Upper lobe of left lung (tissue), 6 donors: ENCODE results near the gene PAX2. TPM values are rescaled to one million over a fixed set of nuclear protein-coding genes. Genes with fewer than 3 reads are reported as not detected.

ENCODE experiments used
- ATAC-seq, 2 donors: fragments of 200-7000 bp; cut with Tn5 transposase; one replicate each; pipeline ENCODE4 v1.9.1; 2022; ENCODE audit warnings: mild to moderate bottlenecking in 2 of 2, moderate library complexity in 2 of 2; ENCODE audit not compliant: low FRiP score in 2 of 2
- DNase-seq, 2 donors: peaks; one replicate each; pipeline ENCODE4 v3.0.0-alpha.2; 2019 to 2020
- H3K27ac ChIP-seq, 4 donors: fragments of 200-600 bp; sonication (generic); one replicate each; pipeline ENCODE4 v1.5.1; 2016 to 2019
- H3K27me3 ChIP-seq, 4 donors: fragments of 200-600 bp; sonication (generic); one replicate each; pipeline ENCODE4 v1.5.1; 2017 to 2019
- H3K36me3 ChIP-seq, 4 donors: fragments of 200-600 bp; sonication (generic); one replicate each; pipeline ENCODE4 v1.5.1; 2016 to 2019
- H3K4me1 ChIP-seq, 4 donors: fragments of 200-600 bp; sonication (generic); one replicate each; pipeline ENCODE4 v1.5.1; 2018 to 2019
- H3K4me3 ChIP-seq, 4 donors: fragments of 200-600 bp; sonication (generic); one replicate each; pipeline ENCODE4 v1.5.1; 2017 to 2019; ENCODE audit warnings: mild to moderate bottlenecking in 2 of 4, moderate library complexity in 1 of 4
- H3K9me3 ChIP-seq, 4 donors: fragments of 200-600 bp; sonication (generic); one replicate each; pipeline ENCODE4 v1.5.1; 2018 to 2019
- EP300 ChIP-seq, 4 donors: sonication (generic); formaldehyde crosslinking; IDR thresholded peaks; one replicate each; pipeline ENCODE4 v1.5.1; 2017; ENCODE audit warnings: antibody characterized with exemption in 4 of 4, control low read depth in 2 of 4
- POLR2A ChIP-seq, 4 donors: fragments of 450-650 bp; IDR thresholded peaks; one replicate each; pipeline ENCODE4 v1.5.1; 2016 to 2017; ENCODE audit warnings: antibody characterized with exemption in 4 of 4, mild to moderate bottlenecking in 2 of 4
- POLR2AphosphoS5 ChIP-seq, 2 donors: sonication (generic); formaldehyde crosslinking; IDR thresholded peaks; one replicate each; pipeline ENCODE4 v1.5.1; 2017; ENCODE audit warnings: antibody characterized with exemption in 2 of 2
- WGBS, 2 donors: methylation state at CpG; one replicate each; pipeline ENCODE4 v1.1.5; 2017 to 2018; 5-methylcytosine and 5-hydroxymethylcytosine counted together
- total RNA-seq, 6 donors: library from RNA; depleted of rRNA in 4 of 6; stranded (reverse); fragments of >200 nt in 4 of 6; gene quantifications; one replicate each; pipeline versions ENCODE4 v1.1.0 to v1.2.1, GENCODE V29; 2016 to 2021
- TF ChIP-seq, protein P1 (sequence below), 6 experiments: fragments of 450-650 bp in 4 of 6; fragments of 200-600 bp in 2 of 6; sonication (generic) in 2 of 6; IDR thresholded peaks; one replicate each; pipeline ENCODE4 v1.5.1; 2016 to 2019; ENCODE audit warnings: antibody characterized with exemption in 6 of 6
- donor health status: DM: no; HTN: no; CAD: no; lungs with moderate emphysema.
- donor health status: DM: no; HTN: yes; CAD: no; lungs with severe emphysema.

PAX2 gene
- total RNA-seq, 6 donors from 2014 or later, result 0.07 TPM; not detected in 5

GRCh38 chr10:100799881-100800280 lies 54.5 kb downstream of the PAX2 start:
- 88 to 90% methylated on average over 7 of the region's 7 CpGs for WGBS, 2 donors

DNA sequence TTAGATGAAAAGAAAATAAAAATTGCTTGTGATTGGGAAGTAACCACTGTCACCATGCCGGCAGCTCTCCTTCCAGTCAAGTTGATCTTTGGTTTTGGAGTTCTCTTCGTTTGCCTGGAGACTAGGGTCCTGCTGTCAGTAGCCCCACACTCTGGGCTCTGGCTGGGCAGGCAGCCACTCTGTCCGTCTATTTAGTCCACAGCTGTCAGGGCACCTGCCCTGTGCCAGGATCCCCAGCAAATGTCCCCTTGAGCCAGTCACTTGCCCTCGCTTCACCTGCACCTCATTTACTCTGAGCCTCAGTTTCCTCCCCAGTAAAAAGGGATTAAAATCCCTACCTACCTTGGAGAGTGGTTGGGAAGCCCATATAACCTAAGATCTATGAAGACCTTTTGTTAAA lies 55.5 kb downstream of the PAX2 start:
- no peaks in the 10 kb centered on the region for H3K36me3 ChIP-seq
- no peak overlapping the region for H3K27ac ChIP-seq
- H3K4me3 ChIP-seq, result no peak overlapping the region
- no peak for DNase-seq
- WGBS, 2 donors, result 65 to 72% methylated on average over 4 of the region's 4 CpGs
- no peaks in the 10 kb centered on the region for H3K27me3 ChIP-seq
- no peak for ATAC-seq
- no peak for TF ChIP-seq POLR2AphosphoS5 (IDR thresholded peaks at IDR 0.05)
- H3K4me1 ChIP-seq, result no peaks in the 10 kb centered on the region
- no peaks in the 10 kb centered on the region for H3K9me3 ChIP-seq

More at GRCh38 chr10:100799881-100800280, 54.5 kb downstream of the PAX2 start:
- TF ChIP-seq, protein P1, sequence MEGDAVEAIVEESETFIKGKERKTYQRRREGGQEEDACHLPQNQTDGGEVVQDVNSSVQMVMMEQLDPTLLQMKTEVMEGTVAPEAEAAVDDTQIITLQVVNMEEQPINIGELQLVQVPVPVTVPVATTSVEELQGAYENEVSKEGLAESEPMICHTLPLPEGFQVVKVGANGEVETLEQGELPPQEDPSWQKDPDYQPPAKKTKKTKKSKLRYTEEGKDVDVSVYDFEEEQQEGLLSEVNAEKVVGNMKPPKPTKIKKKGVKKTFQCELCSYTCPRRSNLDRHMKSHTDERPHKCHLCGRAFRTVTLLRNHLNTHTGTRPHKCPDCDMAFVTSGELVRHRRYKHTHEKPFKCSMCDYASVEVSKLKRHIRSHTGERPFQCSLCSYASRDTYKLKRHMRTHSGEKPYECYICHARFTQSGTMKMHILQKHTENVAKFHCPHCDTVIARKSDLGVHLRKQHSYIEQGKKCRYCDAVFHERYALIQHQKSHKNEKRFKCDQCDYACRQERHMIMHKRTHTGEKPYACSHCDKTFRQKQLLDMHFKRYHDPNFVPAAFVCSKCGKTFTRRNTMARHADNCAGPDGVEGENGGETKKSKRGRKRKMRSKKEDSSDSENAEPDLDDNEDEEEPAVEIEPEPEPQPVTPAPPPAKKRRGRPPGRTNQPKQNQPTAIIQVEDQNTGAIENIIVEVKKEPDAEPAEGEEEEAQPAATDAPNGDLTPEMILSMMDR (IDR thresholded peaks at IDR 0.05), result no peak
- TF ChIP-seq POLR2AphosphoS5 (IDR thresholded peaks at IDR 0.05) (no peak), POLR2A (IDR thresholded peaks at IDR 0.05) (no peak), EP300 (IDR thresholded peaks at IDR 0.05) (no peak)
- Histone ChIP-seq H3K4me3 (no peak overlapping the region), H3K36me3 (no peaks in the 10 kb centered on the region), H3K27ac (no peak overlapping the region), H3K4me1 (no peaks in the 10 kb centered on the region), H3K27me3 (no peaks in the 10 kb centered on the region), H3K9me3 (no peaks in the 10 kb centered on the region)
- ATAC-seq (no peak), DNase-seq (no peak)

GRCh38 chr10:100802196-100802595 lies 56.8 kb downstream of the PAX2 start:
- Histone ChIP-seq H3K4me3 (no peak overlapping the region), H3K9me3 (no peaks in the 10 kb centered on the region), H3K27me3 (no peaks in the 10 kb centered on the region), H3K4me1 (no peaks in the 10 kb centered on the region), H3K36me3 (no peaks in the 10 kb centered on the region), H3K27ac (no peak overlapping the region)
- TF ChIP-seq POLR2A (IDR thresholded peaks at IDR 0.05), result no peak
- ATAC-seq (no peak), DNase-seq (no peak)
- WGBS, 2 donors, result 45 to 55% methylated on average over 2 of the region's 2 CpGs

DNA sequence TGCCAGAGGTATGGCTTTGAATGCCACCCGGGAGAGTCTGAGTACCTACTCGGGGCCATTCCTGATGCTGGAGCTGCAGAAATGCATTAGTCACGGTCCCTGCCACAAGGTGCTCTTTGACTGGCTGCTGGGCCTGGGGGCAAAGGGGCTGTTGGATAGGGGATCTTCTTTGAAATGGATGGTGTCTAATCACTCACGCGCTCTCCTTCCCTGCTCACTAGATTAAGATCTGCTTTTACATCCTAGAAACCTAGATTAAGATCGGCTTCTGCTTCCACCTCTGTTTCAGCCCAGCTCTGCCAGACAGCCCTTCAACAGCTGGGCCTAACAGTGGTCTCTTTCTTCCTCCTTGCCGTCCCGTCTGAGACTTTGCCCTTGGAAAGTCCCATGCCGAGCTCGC lies 57.2 kb downstream of the PAX2 start:
- DNase-seq, result no peak

GRCh38 chr10:100803492-100803891 lies 58.1 kb downstream of the PAX2 start:
- Histone ChIP-seq H3K9me3 (no peaks in the 10 kb centered on the region), H3K4me3 (no peak overlapping the region), H3K27me3 (peaks cover 0 to 6% (median 0%) of the 10 kb centered on the region in 4 donors), H3K27ac (no peak overlapping the region), H3K4me1 (no peaks in the 10 kb centered on the region), H3K36me3 (no peaks in the 10 kb centered on the region)
- ATAC-seq, result no peak
- no peak for TF ChIP-seq POLR2A (IDR thresholded peaks at IDR 0.05)
- TF ChIP-seq POLR2AphosphoS5 (IDR thresholded peaks at IDR 0.05), result no peak
- TF ChIP-seq, protein P1 (IDR thresholded peaks at IDR 0.05), result no peak
- TF ChIP-seq EP300 (IDR thresholded peaks at IDR 0.05), result no peak
- DNase-seq, result no peak
- WGBS, 2 donors, result 22 to 29% methylated on average over 6 of the region's 6 CpGs

More for the DNA sequence above, 57.2 kb downstream of the PAX2 start:
- no peaks in the 10 kb centered on the region for H3K9me3 ChIP-seq
- no peaks in the 10 kb centered on the region for H3K36me3 ChIP-seq
- no peaks in the 10 kb centered on the region for H3K4me1 ChIP-seq
- H3K27ac ChIP-seq, result no peak overlapping the region
- no peak for ATAC-seq
- peaks cover 0 to 3% (median 0%) of the 10 kb centered on the region in 4 donors for H3K27me3 ChIP-seq
- 42 to 50% methylated on average over 7 to 10 of the region's 10 CpGs for WGBS, 2 donors
- TF ChIP-seq, protein P1 (IDR thresholded peaks at IDR 0.05), result no peak
- TF ChIP-seq POLR2A (IDR thresholded peaks at IDR 0.05), result no peak
- no peak for TF ChIP-seq EP300 (IDR thresholded peaks at IDR 0.05)
- no peak for TF ChIP-seq POLR2AphosphoS5 (IDR thresholded peaks at IDR 0.05)
- no peak overlapping the region for H3K4me3 ChIP-seq

DNA sequence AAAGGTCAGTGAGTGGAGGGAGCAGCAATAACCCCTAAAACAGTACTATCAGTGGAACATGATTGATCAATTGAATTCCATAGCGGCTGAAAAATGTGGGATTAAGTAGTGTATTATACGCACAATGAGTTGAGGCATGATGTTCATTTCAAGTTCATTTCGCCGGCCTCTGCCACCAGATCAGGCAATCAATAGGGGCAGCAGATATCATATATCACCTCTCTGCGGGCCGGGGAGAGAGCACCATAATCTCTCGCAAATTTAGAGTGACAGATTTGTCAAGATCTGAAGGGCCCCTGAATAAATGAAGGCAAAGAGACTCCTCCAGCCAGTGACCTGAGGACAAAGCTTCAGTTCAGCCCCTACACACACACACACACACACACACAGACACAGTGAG lies 58.5 kb downstream of the PAX2 start:
- no peak overlapping the region for H3K4me3 ChIP-seq
- H3K27me3 ChIP-seq, result peaks cover 0 to 6% (median 0%) of the 10 kb centered on the region in 4 donors
- ATAC-seq (no peak), DNase-seq (no peak)
- TF ChIP-seq EP300 (IDR thresholded peaks at IDR 0.05) (no peak), POLR2A (IDR thresholded peaks at IDR 0.05) (no peak), POLR2AphosphoS5 (IDR thresholded peaks at IDR 0.05) (no peak)
- TF ChIP-seq, protein P1 (IDR thresholded peaks at IDR 0.05), result no peak
- no peaks in the 10 kb centered on the region for H3K4me1 ChIP-seq
- 49 to 52% methylated on average over 7 of the region's 7 CpGs for WGBS, 2 donors
- H3K36me3 ChIP-seq, result no peaks in the 10 kb centered on the region
- no peaks in the 10 kb centered on the region for H3K9me3 ChIP-seq
- H3K27ac ChIP-seq, result no peak overlapping the region
